Heart left ventricle (tissue), 13 donors: ENCODE data around the gene EMID1.

Source experiments
- CTCF ChIP-seq, 12 donors: fragments of 200-600 bp; sonication (generic) in 4 of 12; IDR thresholded peaks; one replicate each; pipeline versions ENCODE4 v1.5.0 to v1.8.0; 2018 to 2022; ENCODE audit warnings: antibody characterized with exemption in 12 of 12, mild to moderate bottlenecking in 5 of 12
- POLR2A ChIP-seq, 2 donors: fragments of 450-650 bp; IDR thresholded peaks; one replicate each; pipeline ENCODE4 v1.6.1; 2017; ENCODE audit warnings: antibody characterized with exemption in 2 of 2, mild to moderate bottlenecking in 2 of 2, moderate library complexity in 2 of 2
- donor health status: ischemic (EF 13 %, LVEDD 7.1; RV severe dilation, severe dysfunction).
- donor health status: DM: no; HTN: yes; CAD: no.
- donor health status: DM: no; HTN: no; CAD: no.
- donor health status: ischemic (EF 25% LVEDD 6.9; RV normal size, moderate dysfunction).
- donor health status: ischemic (EF 25% LVEDD 5.7; RV mildly dilated, moderate dysfunction).
- donor health status: ischemic (EF 35%, LVEDD 5.7; RV mildly dilated, moderate dysfunction).
- donor health status: nonischemic (EF 11% LVEDD 7.7; RV severe dilation, severe dysfunction).
- donor health status: DM: yes; HTN: yes; CAD: no.
- donor health status: PGD.
- donor health status: ischemic (EF 29% LVEDD 5.4; RV normal size, mild dysfunction).
- donor health status: nonischemic (EF 23%, LVEDD 6.1; RV moderate dilation, normal function).

- TF ChIP-seq CTCF (IDR thresholded peaks at IDR 0.05) = no peak
- no peak for TF ChIP-seq POLR2A (IDR thresholded peaks at IDR 0.05)
Measured at GRCh38 chr22:29214232-29214631, 8.5 kb downstream of the EMID1 start.
